ENCODE measurements around the gene AKNAD1. TPM values are rescaled to one million over a fixed set of nuclear protein-coding genes. Genes with fewer than 3 reads are reported as not detected.

The AKNAD1 gene
- total RNA-seq, 4 donors from 2014 or later = not detected

GRCh38 chr1:108817811-108818210 lies 39.1 kb downstream of the AKNAD1 start:
- TF ChIP-seq POLR2A (IDR thresholded peaks at IDR 0.05) (no peak), EP300 (IDR thresholded peaks at IDR 0.05; ENCODE audit: low read depth) (no peak), POLR2AphosphoS5 (IDR thresholded peaks at IDR 0.05) (no peak), CTCF (IDR thresholded peaks at IDR 0.05) (no peak)

GRCh38 chr1:108817016-108817415 lies 39.9 kb downstream of the AKNAD1 start:
- H3K9me3 ChIP-seq = no peaks in the 10 kb centered on the region
- H3K4me3 ChIP-seq = peak overlapping the region in 2 of 4 donors; percentile 14 to 33
- H3K36me3 ChIP-seq = no peaks in the 10 kb centered on the region
- H3K27me3 ChIP-seq = no peaks in the 10 kb centered on the region
- H3K27ac ChIP-seq = peak overlapping the region; percentile 81 to 83 (median 82)
- no peak for TF ChIP-seq POLR2AphosphoS5 (IDR thresholded peaks at IDR 0.05)
- no peak for TF ChIP-seq EP300 (IDR thresholded peaks at IDR 0.05; ENCODE audit: low read depth)
- no peak for TF ChIP-seq CTCF (IDR thresholded peaks at IDR 0.05)
- no peak for TF ChIP-seq POLR2A (IDR thresholded peaks at IDR 0.05)
- intact Hi-C loops (cut with DNase I; ENCODE audit: low total_unique reads) = no loop called here
- peaks cover 11 to 32% (median 23%) of the 10 kb centered on the region in 4 donors for H3K4me1 ChIP-seq
- DNase-seq = peak; percentile 33
- in situ Hi-C loops (cut with MboI; ENCODE audit: low pct_ligation_motif_present in 1 of 4, low pct_unique_long_range_greater_than_20kb in 1 of 4, low sequenced_read_pairs in 3 of 4) = loop anchor here in 1 of 4 donors (5.0 kb wide), 1 partner anchor 80 kb away; no protein-coding TSS in a partner anchor
- 21 to 25% methylated on average over 5 to 8 of the region's 8 CpGs for WGBS, 2 donors (ENCODE audit: low coverage in 1 of 2)

More at GRCh38 chr1:108817811-108818210, 39.1 kb downstream of the AKNAD1 start:
- DNase-seq = no peak
- Histone ChIP-seq H3K4me1 (peaks cover 11 to 32% (median 23%) of the 10 kb centered on the region in 4 donors), H3K27ac (peak overlapping the region in 2 of 4 donors; percentile 82 to 83), H3K27me3 (no peaks in the 10 kb centered on the region), H3K9me3 (no peaks in the 10 kb centered on the region), H3K36me3 (no peaks in the 10 kb centered on the region), H3K4me3 (no peak overlapping the region)
- in situ Hi-C loops (cut with MboI; ENCODE audit: low pct_ligation_motif_present in 1 of 4, low pct_unique_long_range_greater_than_20kb in 1 of 4, low sequenced_read_pairs in 3 of 4) = loop anchor here in 1 of 4 donors (5.0 kb wide), 1 partner anchor 79 kb away; no protein-coding TSS in a partner anchor
- intact Hi-C loops (cut with DNase I; ENCODE audit: low total_unique reads) = no loop called here

GRCh38 chr1:108816049-108816893 lies 40.6 kb downstream of the AKNAD1 start:
- Histone ChIP-seq H3K4me3 (peak overlapping the region in 2 of 4 donors; percentile 14 to 33), H3K9me3 (no peaks in the 10 kb centered on the region), H3K4me1 (peaks cover 11 to 32% (median 23%) of the 10 kb centered on the region in 4 donors), H3K27ac (peak overlapping the region; percentile 81 to 83 (median 82)), H3K36me3 (peaks cover 0 to 3% (median 0%) of the 10 kb centered on the region in 4 donors), H3K27me3 (no peaks in the 10 kb centered on the region)
- in situ Hi-C loops (cut with MboI; ENCODE audit: low pct_ligation_motif_present in 1 of 4, low pct_unique_long_range_greater_than_20kb in 1 of 4, low sequenced_read_pairs in 3 of 4) (loop anchor here in 1 of 4 donors (5.0 kb wide), 1 partner anchor 81 kb away; no protein-coding TSS in a partner anchor), intact Hi-C loops (cut with DNase I; ENCODE audit: low total_unique reads) (no loop called here)
- TF ChIP-seq POLR2AphosphoS5 (IDR thresholded peaks at IDR 0.05) (peak; percentile 28 to 52 (median 52)), CTCF (IDR thresholded peaks at IDR 0.05) (no peak)
- WGBS, 2 donors (ENCODE audit: low coverage in 1 of 2) = 28 to 40% methylated on average over 10 to 12 of the region's 12 CpGs
- DNase-seq = peak; percentile 56

GRCh38 chr1:108815566-108815965 lies 41.3 kb downstream of the AKNAD1 start:
- H3K27ac ChIP-seq = peak overlapping the region; percentile 81 to 83 (median 82)
- TF ChIP-seq EP300 (IDR thresholded peaks at IDR 0.05; ENCODE audit: low read depth) (no peak), CTCF (IDR thresholded peaks at IDR 0.05) (no peak), POLR2A (IDR thresholded peaks at IDR 0.05) (no peak), POLR2AphosphoS5 (IDR thresholded peaks at IDR 0.05) (no peak)
- H3K36me3 ChIP-seq = peaks cover 0 to 7% (median 0%) of the 10 kb centered on the region in 4 donors
- H3K4me1 ChIP-seq = peaks cover 11 to 32% (median 23%) of the 10 kb centered on the region in 4 donors
- no peaks in the 10 kb centered on the region for H3K9me3 ChIP-seq
- no peaks in the 10 kb centered on the region for H3K27me3 ChIP-seq
- H3K4me3 ChIP-seq = no peak overlapping the region
- in situ Hi-C loops (cut with MboI; ENCODE audit: low pct_ligation_motif_present in 1 of 4, low pct_unique_long_range_greater_than_20kb in 1 of 4, low sequenced_read_pairs in 3 of 4) = loop anchor here in 1 of 4 donors (5.0 kb wide), 1 partner anchor 82 kb away; no protein-coding TSS in a partner anchor
- no peak for DNase-seq
- intact Hi-C loops (cut with DNase I; ENCODE audit: low total_unique reads) = no loop called here
